Progenitor cell of endocrine pancreas (in vitro differentiated cells): Measurements from ENCODE around the gene PNPLA3. TPM values are rescaled to one million over a fixed set of nuclear protein-coding genes. Genes with fewer than 3 reads are reported as not detected.

Source experiments
- DNase-seq: peaks from one replicate; pipeline ENCODE4 v3.0.0; 2021; ENCODE audit warnings: low spot score; ENCODE audit not compliant: unreplicated experiment
- H3K27ac Mint-ChIP-seq: 2 replicates; pipeline ENCODE4 v1.8.0; 2021; ENCODE audit warnings: mild to moderate bottlenecking, moderate library complexity, mixed read lengths
- H3K27me3 Mint-ChIP-seq: 2 replicates; pipeline ENCODE4 v1.8.0; 2021; ENCODE audit warnings: mixed read lengths
- H3K36me3 Mint-ChIP-seq: 2 replicates; pipeline ENCODE4 v1.8.0; 2022; ENCODE audit warnings: mixed read lengths; ENCODE audit not compliant: insufficient read depth
- H3K4me1 Mint-ChIP-seq: 2 replicates; pipeline ENCODE4 v1.8.0; 2021; ENCODE audit warnings: low read depth, mixed read lengths
- H3K4me3 Mint-ChIP-seq: 2 replicates; pipeline ENCODE4 v1.8.0; 2021; ENCODE audit warnings: low read depth, mild to moderate bottlenecking, moderate library complexity, mixed read lengths
- H3K9me3 Mint-ChIP-seq: 2 replicates; pipeline ENCODE4 v1.8.0; 2021; ENCODE audit warnings: low read depth, mixed read lengths
- CTCF ChIP-seq: fragments of 200-600 bp; sonication (generic); IDR thresholded peaks from one replicate; pipeline ENCODE4 v1.5.0; 2021; ENCODE audit warnings: antibody characterized with exemption, mild to moderate bottlenecking; ENCODE audit not compliant: unreplicated experiment
- total RNA-seq: library from RNA; stranded (reverse); gene quantifications from 2 replicates; pipeline ENCODE4 v1.2.1, GENCODE V29; 2021

PNPLA3 gene
- total RNA-seq, 1 donor from 2014 or later: 11.4 TPM

- DNase-seq: no peak
- TF ChIP-seq CTCF: no peak
- Mint-ChIP-seq H3K27me3 (peaks cover 61% of the 10 kb centered on the region), H3K36me3 (no peaks in the 10 kb centered on the region), H3K4me1 (peaks cover 1% of the 10 kb centered on the region), H3K9me3 (no peaks in the 10 kb centered on the region), H3K27ac (no peak within 1 kb of the TSS), H3K4me3 (peak within 1 kb of the TSS; percentile 33)
Measured at GRCh38 chr22:43891360-43892182, 32.0 kb upstream of the PNPLA3 start, which contains the start of gene PNPLA5. Gene PNPLA5 (minus strand): TSS chr22:43892013. CDS start chr22:43891880, 133 bp downstream.

- Mint-ChIP-seq H3K27me3 (peaks cover 55% of the 10 kb centered on the region), H3K9me3 (no peaks in the 10 kb centered on the region), H3K27ac (no peak overlapping the region), H3K36me3 (no peaks in the 10 kb centered on the region), H3K4me3 (no peak overlapping the region), H3K4me1 (peaks cover 1% of the 10 kb centered on the region)
- TF ChIP-seq CTCF: no peak
- DNase-seq: no peak
Measured at GRCh38 chr22:43892183-43892894, 31.3 kb upstream of the PNPLA3 start.

GRCh38 chr22:43893266-43893665, 30.3 kb upstream of the PNPLA3 start:
- no peak for TF ChIP-seq CTCF
- no peak for DNase-seq
- Mint-ChIP-seq H3K4me3 (no peak overlapping the region), H3K4me1 (peaks cover 1% of the 10 kb centered on the region), H3K36me3 (no peaks in the 10 kb centered on the region), H3K27me3 (peaks cover 56% of the 10 kb centered on the region), H3K27ac (no peak overlapping the region), H3K9me3 (no peaks in the 10 kb centered on the region)

- H3K4me1 Mint-ChIP-seq: peaks cover 1% of the 10 kb centered on the region
- H3K27me3 Mint-ChIP-seq: peaks cover 54% of the 10 kb centered on the region
- no peaks in the 10 kb centered on the region for H3K9me3 Mint-ChIP-seq
- TF ChIP-seq CTCF: no peak
- H3K27ac Mint-ChIP-seq: no peak overlapping the region
- DNase-seq: no peak
- no peaks in the 10 kb centered on the region for H3K36me3 Mint-ChIP-seq
- no peak overlapping the region for H3K4me3 Mint-ChIP-seq
Measured at GRCh38 chr22:43894122-43894521, 29.5 kb upstream of the PNPLA3 start.

- no peaks in the 10 kb centered on the region for H3K36me3 Mint-ChIP-seq
- no peak overlapping the region for H3K4me3 Mint-ChIP-seq
- H3K27ac Mint-ChIP-seq: no peak overlapping the region
- H3K27me3 Mint-ChIP-seq: peaks cover 39% of the 10 kb centered on the region
- H3K4me1 Mint-ChIP-seq: peaks cover 1% of the 10 kb centered on the region
- no peak for DNase-seq
- no peaks in the 10 kb centered on the region for H3K9me3 Mint-ChIP-seq
- no peak for TF ChIP-seq CTCF
Measured at GRCh38 chr22:43895986-43896645, 27.5 kb upstream of the PNPLA3 start.
